DOHH2 (cell line): ENCODE results near the gene SERTAD4.

Experiments
- CTCF ChIP-seq: fragments of 200-600 bp; sonication (generic); IDR thresholded peaks from one replicate; pipeline ENCODE4 v1.5.1; 2014; ENCODE audit warnings: antibody characterized with exemption, mild to moderate bottlenecking, low read depth, low read length; ENCODE audit not compliant: poor library complexity, severe bottlenecking
- EZH2phosphoT487 ChIP-seq: fragments of 200-600 bp; sonication (generic); IDR thresholded peaks from 2 replicates; pipeline ENCODE4 v1.6.1; 2017; ENCODE audit warnings: borderline replicate concordance, mild to moderate bottlenecking, antibody characterized with exemption, low read length, moderate library complexity, mixed read lengths

- no peak for TF ChIP-seq CTCF
- no peak for TF ChIP-seq EZH2phosphoT487
Observed at GRCh38 chr1:210244746-210245367, 12.3 kb downstream of the SERTAD4 start.
